ENCODE measurements around the gene PTPRN2.

PTPRN2 gene

DNA sequence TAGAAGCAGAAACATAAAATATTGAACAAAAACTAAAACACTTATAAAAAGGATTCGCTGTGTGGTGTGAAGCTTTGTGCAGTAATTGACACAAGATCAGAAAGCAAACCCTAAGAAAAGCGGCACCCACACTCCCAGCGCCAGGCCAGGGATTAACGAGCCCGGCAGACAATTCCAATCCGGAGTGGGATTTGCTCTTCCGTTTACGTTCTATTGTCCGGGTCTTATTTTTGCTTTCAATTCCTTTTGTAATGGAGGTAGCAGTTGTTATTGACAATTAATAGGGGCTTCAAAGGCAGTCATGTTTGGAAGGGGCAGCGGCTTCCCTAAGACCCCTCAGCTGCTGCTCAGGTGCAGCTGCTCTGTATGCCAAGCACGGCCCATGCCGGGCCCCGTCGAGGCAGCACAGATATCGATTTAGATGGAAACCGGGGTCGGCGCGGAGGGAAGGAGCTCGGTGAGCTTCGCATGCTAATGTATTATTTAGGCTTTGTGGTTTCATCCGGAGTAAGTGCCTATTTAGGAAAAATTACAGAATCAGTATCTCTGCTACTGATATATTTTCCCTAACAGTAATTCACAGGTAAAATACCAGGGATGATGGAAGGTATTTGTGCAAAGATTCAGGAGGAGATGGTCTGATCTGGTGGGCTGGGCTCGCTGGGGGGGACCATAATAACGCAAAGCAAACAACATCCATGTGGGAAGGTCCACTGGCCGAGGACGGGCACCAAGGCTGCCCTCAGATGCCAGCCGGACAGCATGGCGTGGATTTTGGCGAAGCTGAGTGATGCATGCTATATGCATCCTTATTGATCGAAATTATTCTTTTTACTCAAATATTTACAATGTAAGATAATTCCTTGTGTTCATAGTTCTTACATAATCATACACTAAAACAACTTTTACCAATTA, 561.7 kb downstream of the PTPRN2 start:
- Histone ChIP-seq H3K36me3 (ENCODE audit: control insufficient read depth, insufficient read depth, low read length) (no peaks in the 10 kb centered on the region), H3K27me3 (ENCODE audit: insufficient read depth, low read length, poor library complexity) (no peaks in the 10 kb centered on the region), H3K4ac (ENCODE audit: low read depth, low read length) (no peak overlapping the region), H3K79me1 (ENCODE audit: low read length) (no peaks in the 10 kb centered on the region), H3K18ac (ENCODE audit: low read length) (no peak overlapping the region), H3K56ac (ENCODE audit: low read length) (no peak overlapping the region), H4K8ac (ENCODE audit: low read depth, low read length) (no peak overlapping the region), H3K27ac (ENCODE audit: low read depth, low read length) (no peak overlapping the region), H3K79me2 (ENCODE audit: control insufficient read depth, insufficient read depth, low read length) (no peaks in the 10 kb centered on the region), H2BK5ac (ENCODE audit: low read length) (no peak overlapping the region), H3K23ac (ENCODE audit: low read length) (no peak overlapping the region), H3K4me1 (ENCODE audit: control insufficient read depth, low read depth, low read length) (no peaks in the 10 kb centered on the region), H4K5ac (ENCODE audit: low read length) (no peak overlapping the region), H3K4me2 (ENCODE audit: low read length) (no peak overlapping the region), H2AK5ac (ENCODE audit: low read length) (no peak overlapping the region), H3K9ac (ENCODE audit: low read length) (no peak overlapping the region), H3K4me3 (ENCODE audit: low read length) (no peak overlapping the region), H2BK15ac (replicated peaks; ENCODE audit: low read depth) (no peak overlapping the region), H2BK120ac (ENCODE audit: low read depth, low read length) (no peak overlapping the region)
- DNase-seq = no peak
- no CpG with 5 or more reads among the region's 30 CpGs for WGBS (ENCODE audit: extremely low coverage, insufficient coverage, low lambda C conversion rate)

DNA sequence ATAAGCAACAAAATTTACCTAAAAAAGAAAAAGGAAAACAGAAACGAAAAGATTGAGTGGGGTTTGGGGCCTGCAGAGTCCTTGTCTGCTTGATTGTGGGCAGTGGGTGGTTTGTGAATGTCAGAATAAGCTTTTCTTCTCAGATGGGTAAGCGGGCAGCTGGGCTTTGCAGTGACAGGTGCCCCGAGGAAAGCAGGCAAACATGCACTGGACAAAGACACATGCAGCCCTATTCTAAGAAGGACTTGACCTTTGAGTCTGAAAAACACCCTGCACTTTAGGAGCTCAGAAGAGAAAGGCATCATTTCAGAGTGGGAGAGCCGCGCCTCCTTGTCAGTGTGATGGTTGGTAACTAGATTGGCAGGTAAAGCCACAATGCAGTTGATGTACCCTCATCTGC, 562.7 kb downstream of the PTPRN2 start:
- Histone ChIP-seq H2BK15ac (replicated peaks; ENCODE audit: low read depth) (no peak overlapping the region), H3K4ac (ENCODE audit: low read depth, low read length) (no peak overlapping the region), H3K23ac (ENCODE audit: low read length) (no peak overlapping the region), H3K56ac (ENCODE audit: low read length) (no peak overlapping the region), H3K4me3 (ENCODE audit: low read length) (no peak overlapping the region), H3K79me2 (ENCODE audit: control insufficient read depth, insufficient read depth, low read length) (no peaks in the 10 kb centered on the region), H2BK120ac (ENCODE audit: low read depth, low read length) (no peak overlapping the region), H3K4me2 (ENCODE audit: low read length) (no peak overlapping the region), H2AK5ac (ENCODE audit: low read length) (no peak overlapping the region), H3K18ac (ENCODE audit: low read length) (no peak overlapping the region), H3K27me3 (ENCODE audit: insufficient read depth, low read length, poor library complexity) (no peaks in the 10 kb centered on the region), H3K79me1 (ENCODE audit: low read length) (no peaks in the 10 kb centered on the region), H3K4me1 (ENCODE audit: control insufficient read depth, low read depth, low read length) (no peaks in the 10 kb centered on the region), H2BK5ac (ENCODE audit: low read length) (no peak overlapping the region), H4K8ac (ENCODE audit: low read depth, low read length) (no peak overlapping the region), H4K5ac (ENCODE audit: low read length) (no peak overlapping the region), H3K9ac (ENCODE audit: low read length) (no peak overlapping the region), H3K27ac (ENCODE audit: low read depth, low read length) (no peak overlapping the region), H3K36me3 (ENCODE audit: control insufficient read depth, insufficient read depth, low read length) (no peaks in the 10 kb centered on the region)
- no CpG with 5 or more reads among the region's 5 CpGs for WGBS (ENCODE audit: extremely low coverage, insufficient coverage, low lambda C conversion rate)
- DNase-seq = no peak

DNA sequence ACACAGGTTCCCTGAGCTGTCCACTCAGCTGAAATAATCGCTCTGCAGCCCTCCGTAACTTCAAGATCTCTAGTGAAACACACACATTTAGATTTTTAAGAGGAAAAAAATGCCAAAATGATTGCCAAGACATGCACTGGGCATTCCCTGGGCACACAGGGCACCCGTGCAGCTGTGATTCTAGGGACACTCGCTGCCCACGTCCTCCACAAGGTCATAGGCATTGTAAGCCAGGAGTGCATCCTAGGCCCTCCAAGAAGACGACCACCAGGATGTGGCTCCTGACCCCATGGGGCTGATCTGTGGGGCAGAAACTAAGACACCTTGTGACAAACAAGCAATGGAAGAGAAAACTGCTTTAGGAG, 563.3 kb downstream of the PTPRN2 start:
- Histone ChIP-seq H3K9ac (ENCODE audit: low read length) (no peak overlapping the region), H4K8ac (ENCODE audit: low read depth, low read length) (no peak overlapping the region), H3K79me1 (ENCODE audit: low read length) (no peaks in the 10 kb centered on the region), H2BK120ac (ENCODE audit: low read depth, low read length) (no peak overlapping the region), H4K5ac (ENCODE audit: low read length) (no peak overlapping the region), H2BK15ac (replicated peaks; ENCODE audit: low read depth) (no peak overlapping the region), H3K27ac (ENCODE audit: low read depth, low read length) (no peak overlapping the region), H3K18ac (ENCODE audit: low read length) (no peak overlapping the region), H3K4me1 (ENCODE audit: control insufficient read depth, low read depth, low read length) (no peaks in the 10 kb centered on the region), H3K4me2 (ENCODE audit: low read length) (no peak overlapping the region), H3K79me2 (ENCODE audit: control insufficient read depth, insufficient read depth, low read length) (no peaks in the 10 kb centered on the region), H2BK5ac (ENCODE audit: low read length) (no peak overlapping the region), H3K27me3 (ENCODE audit: insufficient read depth, low read length, poor library complexity) (no peaks in the 10 kb centered on the region), H3K56ac (ENCODE audit: low read length) (no peak overlapping the region), H3K4me3 (ENCODE audit: low read length) (no peak overlapping the region), H2AK5ac (ENCODE audit: low read length) (no peak overlapping the region), H3K23ac (ENCODE audit: low read length) (no peak overlapping the region), H3K4ac (ENCODE audit: low read depth, low read length) (no peak overlapping the region), H3K36me3 (ENCODE audit: control insufficient read depth, insufficient read depth, low read length) (no peaks in the 10 kb centered on the region)
- DNase-seq = no peak
- no CpG with 5 or more reads among the region's 6 CpGs for WGBS (ENCODE audit: extremely low coverage, insufficient coverage, low lambda C conversion rate)

DNA sequence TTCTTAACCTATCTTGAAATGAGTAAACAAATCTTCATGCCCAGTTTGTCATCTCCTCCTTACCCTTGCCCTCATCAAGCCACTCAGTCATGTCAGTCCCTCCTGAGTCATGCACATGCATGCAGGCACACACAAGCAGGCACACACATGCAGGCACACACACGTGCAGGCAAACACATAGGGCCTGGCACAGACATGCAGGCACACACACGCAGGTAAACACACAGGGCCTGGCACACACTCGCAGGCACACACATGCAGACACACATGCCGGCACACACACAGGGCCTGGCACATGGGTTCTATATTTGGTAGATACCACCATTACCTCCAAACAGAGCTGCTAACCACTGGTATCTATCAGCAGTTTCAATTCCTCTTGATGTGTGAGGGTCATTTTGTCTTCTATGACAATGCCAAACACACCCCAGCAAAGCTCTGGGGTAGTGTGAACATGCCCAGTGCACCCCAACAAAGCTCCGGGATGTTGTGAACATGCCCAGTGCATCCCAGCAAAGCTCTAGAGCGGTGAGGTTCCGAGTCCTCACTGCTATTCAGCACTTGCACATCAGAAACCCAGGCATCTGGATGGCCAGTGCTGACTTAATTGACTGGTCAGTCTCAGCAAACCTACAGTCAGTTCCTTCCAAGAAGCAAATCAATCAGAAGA, 563.8 kb downstream of the PTPRN2 start:
- no peak overlapping the region for H4K5ac ChIP-seq (ENCODE audit: low read length)

DNA sequence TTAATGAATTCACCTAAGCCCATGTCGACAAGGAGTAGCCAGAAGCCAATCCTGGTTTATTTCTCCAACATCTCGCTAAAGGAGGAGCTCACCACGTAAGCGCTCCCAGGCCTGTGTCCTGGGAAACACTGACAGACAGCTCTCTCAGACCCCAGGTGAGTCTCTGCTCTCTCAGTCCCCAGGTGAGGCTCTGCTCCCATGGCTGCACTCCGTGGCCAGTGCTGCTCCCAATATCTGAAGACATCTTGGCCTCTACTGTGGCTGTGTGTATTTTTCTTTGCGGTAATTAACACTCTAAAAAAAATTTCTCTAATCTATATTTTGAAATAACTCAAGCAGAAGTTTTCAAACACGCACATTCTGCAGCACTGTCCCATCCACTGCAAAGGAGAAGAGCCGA, 564.5 kb downstream of the PTPRN2 start:
- no peak overlapping the region for H2BK15ac ChIP-seq (replicated peaks; ENCODE audit: low read depth)
- no peak overlapping the region for H3K27ac ChIP-seq (ENCODE audit: low read depth, low read length)
- no peak overlapping the region for H3K9ac ChIP-seq (ENCODE audit: low read length)
- H3K4me2 ChIP-seq (ENCODE audit: low read length) = no peak overlapping the region
- no peak overlapping the region for H3K56ac ChIP-seq (ENCODE audit: low read length)
- no peaks in the 10 kb centered on the region for H3K36me3 ChIP-seq (ENCODE audit: control insufficient read depth, insufficient read depth, low read length)
- no peak overlapping the region for H4K5ac ChIP-seq (ENCODE audit: low read length)
- H3K4ac ChIP-seq (ENCODE audit: low read depth, low read length) = no peak overlapping the region
- no peak overlapping the region for H4K8ac ChIP-seq (ENCODE audit: low read depth, low read length)
- H3K79me1 ChIP-seq (ENCODE audit: low read length) = no peaks in the 10 kb centered on the region
- no peak overlapping the region for H3K18ac ChIP-seq (ENCODE audit: low read length)
- H3K4me3 ChIP-seq (ENCODE audit: low read length) = no peak overlapping the region
- H3K23ac ChIP-seq (ENCODE audit: low read length) = no peak overlapping the region
- WGBS (ENCODE audit: extremely low coverage, insufficient coverage, low lambda C conversion rate) = no CpG with 5 or more reads among the region's 8 CpGs
- no peak overlapping the region for H2BK120ac ChIP-seq (ENCODE audit: low read depth, low read length)
- H3K4me1 ChIP-seq (ENCODE audit: control insufficient read depth, low read depth, low read length) = no peaks in the 10 kb centered on the region
- H3K27me3 ChIP-seq (ENCODE audit: insufficient read depth, low read length, poor library complexity) = no peaks in the 10 kb centered on the region
- no peaks in the 10 kb centered on the region for H3K79me2 ChIP-seq (ENCODE audit: control insufficient read depth, insufficient read depth, low read length)
- H2AK5ac ChIP-seq (ENCODE audit: low read length) = no peak overlapping the region
- no peak for DNase-seq
- no peak overlapping the region for H2BK5ac ChIP-seq (ENCODE audit: low read length)

More for the DNA sequence above, 563.8 kb downstream of the PTPRN2 start:
- Histone ChIP-seq H2AK5ac (ENCODE audit: low read length) (no peak overlapping the region), H3K4ac (ENCODE audit: low read depth, low read length) (no peak overlapping the region), H4K8ac (ENCODE audit: low read depth, low read length) (no peak overlapping the region), H3K79me1 (ENCODE audit: low read length) (no peaks in the 10 kb centered on the region), H2BK5ac (ENCODE audit: low read length) (no peak overlapping the region), H3K4me2 (ENCODE audit: low read length) (no peak overlapping the region), H2BK120ac (ENCODE audit: low read depth, low read length) (no peak overlapping the region), H3K4me1 (ENCODE audit: control insufficient read depth, low read depth, low read length) (no peaks in the 10 kb centered on the region), H3K79me2 (ENCODE audit: control insufficient read depth, insufficient read depth, low read length) (no peaks in the 10 kb centered on the region), H3K4me3 (ENCODE audit: low read length) (no peak overlapping the region), H3K56ac (ENCODE audit: low read length) (no peak overlapping the region), H3K27ac (ENCODE audit: low read depth, low read length) (no peak overlapping the region), H3K36me3 (ENCODE audit: control insufficient read depth, insufficient read depth, low read length) (no peaks in the 10 kb centered on the region), H3K23ac (ENCODE audit: low read length) (no peak overlapping the region), H3K27me3 (ENCODE audit: insufficient read depth, low read length, poor library complexity) (no peaks in the 10 kb centered on the region), H3K18ac (ENCODE audit: low read length) (no peak overlapping the region), H3K9ac (ENCODE audit: low read length) (no peak overlapping the region), H2BK15ac (replicated peaks; ENCODE audit: low read depth) (no peak overlapping the region)
- WGBS (ENCODE audit: extremely low coverage, insufficient coverage, low lambda C conversion rate) = no CpG with 5 or more reads among the region's 7 CpGs
- DNase-seq = no peak
